Activated CD8-positive, alpha-beta memory T cell treated with anti-CD3 and anti-CD28 coated beads, Interleukin-2, amount 50 U/mL, for 1 hour (primary cell): ENCODE results near the gene RABGEF1.
"Not testable (repeated sequence)": the region's sequence is repeated elsewhere in the genome, so short reads cannot be mapped to it uniquely, and the experiment has no call there.

Experiments
- DNase-seq: peaks from one replicate; pipeline ENCODE4 v3.0.0-alpha.2; 2020; ENCODE audit errors: extremely low read depth

The RABGEF1 gene

DNA sequence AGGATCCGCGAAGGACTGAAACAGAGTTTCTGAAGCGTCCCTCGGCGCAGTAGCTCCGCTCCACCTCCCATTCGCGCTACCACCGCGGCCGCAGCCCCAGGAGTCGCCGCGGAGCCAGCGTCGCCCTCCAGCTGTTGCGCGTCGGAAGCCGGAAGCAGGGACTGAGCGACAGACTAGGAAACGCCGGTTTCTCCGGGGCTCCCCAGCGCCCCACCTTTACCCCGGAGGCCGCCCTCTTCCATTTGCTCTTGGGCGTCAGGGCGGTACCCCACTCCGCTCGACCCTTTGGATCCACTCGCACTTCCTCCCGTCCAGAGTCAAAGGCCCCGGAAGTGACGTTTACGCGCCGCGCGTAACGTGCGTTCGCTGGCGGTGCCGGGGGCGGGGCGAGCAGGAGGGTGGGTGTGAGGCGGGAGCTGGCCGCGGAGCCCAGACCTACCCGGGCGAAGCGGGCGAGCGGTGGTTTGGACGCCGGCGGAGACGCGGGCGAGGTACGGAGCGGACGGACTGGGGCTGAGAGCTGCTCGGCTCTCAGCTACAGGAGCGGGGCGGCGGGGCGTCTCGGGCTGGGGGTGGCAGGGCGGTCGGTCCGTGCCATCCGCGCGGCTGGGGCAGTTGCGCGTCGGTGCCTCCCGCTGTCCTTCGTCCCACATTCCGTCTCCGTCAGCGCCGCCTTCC lies at the start of gene RABGEF1:
TSS of gene RABGEF1 (plus strand) at position 432 of the 678 bp plus-strand sequence. CDS start 31,167 bp downstream, outside the sequence.
- peak; percentile 90 for DNase-seq

DNA sequence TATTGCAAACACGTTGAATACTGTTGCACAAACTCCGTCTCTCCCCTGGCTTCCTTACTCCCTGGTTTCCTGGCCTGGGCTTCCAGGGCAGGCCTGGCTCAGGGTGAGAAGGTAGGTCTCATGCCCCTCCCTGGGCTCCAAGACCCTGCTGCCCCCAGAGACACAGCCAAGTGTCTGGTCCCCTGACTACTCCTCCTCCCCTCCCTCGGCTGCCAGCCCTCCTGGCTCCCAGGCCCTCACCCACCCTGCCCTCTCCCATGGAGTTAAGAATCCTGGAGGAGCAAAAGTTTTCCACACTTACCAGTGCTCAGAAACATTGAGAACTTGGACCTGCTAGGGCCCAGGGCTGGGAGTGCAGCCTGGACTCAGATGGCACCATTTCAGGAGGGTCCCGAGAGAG lies 47.2 kb upstream of the RABGEF1 start:
- DNase-seq = no peak

DNA sequence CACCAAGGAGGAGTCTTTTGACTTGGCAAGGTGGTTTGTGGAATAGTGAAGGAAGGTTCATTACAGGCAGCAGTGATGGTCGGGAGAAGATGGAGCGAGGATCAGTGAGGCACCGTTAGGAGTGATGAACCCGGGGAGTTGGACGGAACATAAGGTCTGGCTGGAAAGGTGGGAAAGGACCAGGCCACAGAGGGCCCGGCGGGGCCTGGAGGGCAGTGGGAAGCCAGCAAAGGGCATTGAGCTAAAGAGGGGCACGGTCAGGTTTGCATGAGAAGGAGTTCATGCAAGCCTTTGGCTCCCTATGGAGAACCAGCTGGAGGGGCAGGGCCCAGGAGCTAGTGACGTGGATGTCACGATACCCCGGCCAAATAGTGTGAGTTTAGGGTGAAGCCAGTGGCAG lies 46.2 kb upstream of the RABGEF1 start:
- no peak for DNase-seq

- DNase-seq = not testable (repeated sequence)
Observed at GRCh38 chr7:66695417-66695816, 45.1 kb upstream of the RABGEF1 start.

DNA sequence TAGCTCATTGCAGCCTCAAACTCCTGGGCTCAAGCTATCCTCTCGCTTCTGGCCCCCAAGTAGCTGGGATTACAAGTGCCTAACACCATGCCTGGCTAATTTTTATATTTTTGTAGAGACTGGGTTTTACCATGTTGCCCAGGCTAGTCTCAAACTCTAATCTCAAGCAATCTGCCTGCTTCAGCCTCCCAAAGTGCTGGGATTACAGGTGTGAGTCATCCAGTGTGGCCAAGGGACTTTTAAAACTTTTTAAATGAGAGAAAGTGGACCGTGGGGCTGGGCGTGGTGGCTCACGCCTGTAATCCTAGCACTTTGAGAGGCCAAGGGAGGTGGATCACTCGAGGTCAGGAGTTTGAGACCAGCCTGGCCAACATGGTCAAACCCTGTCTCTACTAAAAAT lies 44.4 kb upstream of the RABGEF1 start:
- DNase-seq = not testable (repeated sequence)

- DNase-seq = no peak
Observed at GRCh38 chr7:66696774-66697191, 43.8 kb upstream of the RABGEF1 start.

- DNase-seq = no peak
Observed at GRCh38 chr7:66697449-66698438, 42.8 kb upstream of the RABGEF1 start.

DNA sequence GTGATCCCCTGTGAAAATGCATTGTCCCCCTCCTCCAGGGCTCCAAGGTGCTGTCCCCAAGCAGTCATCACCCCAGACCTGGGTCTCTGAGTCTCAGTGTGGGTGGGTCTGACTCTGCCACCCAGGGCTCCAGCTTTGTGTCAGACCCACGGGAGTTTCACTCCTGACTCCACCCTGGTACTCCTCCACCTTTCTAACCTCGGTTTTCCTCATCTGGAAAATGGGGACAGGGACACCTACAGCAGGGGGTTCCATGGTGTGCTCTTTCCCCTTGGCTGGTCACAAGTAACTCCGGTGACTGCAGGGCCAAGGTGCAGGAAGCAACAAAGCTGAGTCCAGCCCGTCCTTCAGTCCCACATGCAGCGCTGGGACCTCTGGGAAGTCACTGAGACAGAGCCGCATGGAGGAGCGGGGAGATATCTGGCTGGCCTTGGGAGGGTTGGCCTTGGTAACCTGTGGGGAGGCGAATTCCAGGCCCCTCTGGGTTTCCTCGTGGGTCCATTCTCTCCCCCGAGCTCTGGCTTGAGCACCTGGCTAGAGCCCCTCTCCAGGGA lies 41.8 kb upstream of the RABGEF1 start:
- no peak for DNase-seq

GRCh38 chr7:66699998-66700397 lies 40.5 kb upstream of the RABGEF1 start:
- no peak for DNase-seq

GRCh38 chr7:66700633-66701131 lies 39.9 kb upstream of the RABGEF1 start:
- no peak for DNase-seq

DNA sequence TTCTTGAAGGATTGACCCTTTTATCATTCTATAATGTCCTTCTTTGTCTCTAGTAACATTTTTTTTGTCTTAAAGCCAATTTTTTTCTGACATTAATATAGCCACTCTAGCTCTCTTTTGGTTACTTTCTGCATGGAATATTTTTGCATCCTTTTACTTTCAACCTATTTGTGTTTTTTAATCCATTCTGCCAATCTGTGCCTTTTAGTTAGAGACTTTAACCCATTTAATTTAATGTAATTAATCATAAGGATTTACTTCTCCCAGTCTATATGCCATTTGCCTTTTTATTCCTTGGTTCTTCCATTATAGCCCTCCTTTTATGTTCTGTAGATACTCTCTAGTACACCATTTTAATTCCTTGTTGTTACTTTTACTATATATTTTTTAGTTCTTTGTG lies 32.7 kb upstream of the RABGEF1 start:
- no peak for DNase-seq

DNA sequence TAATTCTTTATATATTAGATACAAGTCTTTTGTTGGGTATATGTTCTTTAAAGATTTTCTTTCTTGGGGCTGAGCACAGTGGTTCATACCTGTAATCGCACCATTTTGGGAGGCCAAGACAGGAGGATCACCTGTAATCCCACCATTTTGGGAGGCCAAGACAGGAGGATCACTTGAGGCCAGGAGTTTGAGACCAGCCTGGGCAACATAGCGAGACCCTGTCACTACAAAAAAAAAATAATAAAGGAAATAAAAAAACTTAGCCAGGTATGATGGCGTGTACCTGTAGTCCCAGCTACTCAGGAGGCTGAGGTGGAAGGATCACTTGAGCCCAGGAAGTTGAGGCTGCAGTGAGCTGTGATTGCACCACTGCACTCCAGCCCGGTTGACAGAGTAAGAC lies 29.8 kb upstream of the RABGEF1 start:
- not testable (repeated sequence) for DNase-seq

GRCh38 chr7:66713687-66714086 lies 26.8 kb upstream of the RABGEF1 start:
- no peak for DNase-seq

DNA sequence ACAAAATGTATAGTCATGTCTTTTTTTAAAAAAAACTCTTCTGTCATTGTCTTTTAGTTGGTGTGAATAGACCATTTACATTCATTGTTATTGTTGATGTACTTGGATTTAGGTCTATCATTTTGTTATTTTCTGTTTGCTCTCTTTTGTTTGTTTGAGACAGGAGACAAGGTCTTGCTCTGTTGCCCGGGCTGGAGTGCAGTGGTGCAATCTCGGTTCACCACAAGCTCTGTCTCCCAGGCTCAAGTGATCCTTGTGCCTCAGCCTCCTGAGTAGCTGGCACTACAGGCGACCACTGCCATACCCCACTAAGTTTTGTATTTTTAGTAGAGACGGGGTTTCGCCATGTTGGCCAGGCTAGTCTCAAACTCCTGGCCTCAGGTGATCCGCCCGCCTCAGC lies 23.9 kb upstream of the RABGEF1 start:
- not testable (repeated sequence) for DNase-seq

DNA sequence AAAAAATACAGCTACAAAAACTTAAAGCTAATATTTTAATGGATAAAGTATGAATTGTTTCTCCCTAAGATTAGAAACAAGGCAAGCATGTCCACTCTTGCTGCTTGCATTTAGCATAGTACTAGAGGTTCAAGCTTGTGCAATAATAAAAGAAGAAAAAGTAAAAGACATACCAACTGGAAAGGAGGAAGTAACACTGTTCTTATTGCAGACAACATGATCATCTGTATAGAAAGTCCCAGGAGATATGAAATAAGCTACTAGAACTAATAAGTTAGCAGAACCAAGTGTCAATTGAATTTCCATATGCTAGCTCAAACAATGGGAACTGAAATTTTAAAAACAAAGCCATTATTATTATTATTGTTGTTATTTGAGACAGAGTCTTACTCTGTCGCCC lies 20.0 kb upstream of the RABGEF1 start:
- DNase-seq = no peak

DNA sequence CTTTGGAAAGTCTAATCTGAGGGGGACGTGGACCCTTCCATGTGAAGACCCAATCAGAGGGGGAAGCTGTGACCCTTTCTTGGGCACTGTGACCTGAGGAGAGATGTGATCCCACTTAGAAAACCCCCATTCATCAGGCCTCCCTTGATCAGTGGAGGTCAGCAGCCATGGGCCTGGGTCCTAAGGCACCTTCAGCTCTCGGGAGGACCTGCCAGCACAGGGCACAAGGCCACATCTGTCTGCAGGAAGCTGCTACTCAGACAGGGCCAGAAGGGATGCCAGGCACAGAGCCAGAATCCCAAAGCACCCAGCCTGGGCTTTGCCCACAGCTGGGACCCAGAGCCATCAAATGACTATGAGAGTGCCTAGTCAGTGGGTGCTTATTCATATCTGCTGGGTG lies 14.7 kb upstream of the RABGEF1 start:
- no peak for DNase-seq

- DNase-seq = no peak
Observed at GRCh38 chr7:66727058-66727457, 13.5 kb upstream of the RABGEF1 start.

GRCh38 chr7:66728571-66728970 lies 12.0 kb upstream of the RABGEF1 start:
- no peak for DNase-seq

- no peak for DNase-seq
Observed at GRCh38 chr7:66729274-66729673, 11.3 kb upstream of the RABGEF1 start.

DNA sequence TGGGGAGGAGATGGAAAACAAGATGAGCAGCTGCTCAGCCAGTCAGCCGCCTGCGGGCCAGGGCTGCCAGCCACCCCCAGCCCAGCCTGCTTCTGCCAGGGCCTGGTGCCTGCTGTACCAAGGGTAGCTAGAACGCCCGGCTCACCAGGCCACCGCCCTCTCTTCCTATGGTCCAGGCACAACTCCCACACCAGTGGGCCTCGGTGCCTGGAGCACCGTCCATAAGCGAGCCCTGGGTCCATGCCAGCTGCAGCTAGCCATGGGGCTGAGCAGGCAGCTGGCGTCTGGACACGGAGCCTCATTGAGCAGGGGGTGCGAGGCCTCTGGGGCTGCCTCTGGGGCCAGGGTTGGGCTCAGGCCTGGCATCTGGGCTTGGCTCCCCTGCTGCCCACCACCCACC lies 8.5 kb upstream of the RABGEF1 start:
- DNase-seq = no peak

GRCh38 chr7:66732439-66732838 lies 8.1 kb upstream of the RABGEF1 start:
- DNase-seq = no peak

DNA sequence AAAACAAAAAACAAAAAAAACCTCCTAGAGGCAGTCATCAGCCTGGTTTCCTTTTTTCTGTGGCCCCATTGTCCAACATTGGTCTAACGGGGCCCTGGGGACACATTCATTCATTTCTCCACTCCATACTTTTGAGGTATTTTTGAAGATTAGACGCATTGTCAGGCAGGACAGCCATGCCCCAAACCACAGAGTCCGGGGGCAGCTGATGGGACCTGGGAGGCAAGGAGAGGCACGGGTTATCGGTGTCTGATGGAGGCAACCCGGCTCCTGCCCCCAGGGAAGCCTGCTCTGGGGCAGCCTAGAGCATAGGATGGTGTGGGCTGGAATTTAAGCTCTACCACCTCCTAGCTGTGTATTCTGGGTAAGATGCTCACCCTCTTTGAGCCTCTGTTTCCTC lies 6.5 kb upstream of the RABGEF1 start:
- no peak for DNase-seq
